Ishikawa (cell line): ENCODE results near the gene SLC25A27.

ENCODE experiments used
- CEBPB ChIP-seq: IDR thresholded peaks from 2 replicates; pipeline ENCODE4 v1.6.1; 2012
- CREB1 ChIP-seq: IDR thresholded peaks from 2 replicates; pipeline ENCODE4 v1.6.1; 2012; ENCODE audit warnings: low read depth
- EGR1 ChIP-seq: IDR thresholded peaks from 2 replicates; pipeline ENCODE4 v1.6.1; 2012
- EP300 ChIP-seq: IDR thresholded peaks from 2 replicates; pipeline ENCODE4 v1.6.1; 2012; ENCODE audit warnings: borderline replicate concordance
- FOXM1 ChIP-seq: IDR thresholded peaks from 2 replicates; pipeline ENCODE4 v1.6.1; 2012; ENCODE audit warnings: low read depth, borderline replicate concordance
- MAX ChIP-seq: IDR thresholded peaks from 2 replicates; pipeline ENCODE4 v1.6.1; 2012
- NFIC ChIP-seq: IDR thresholded peaks from 2 replicates; pipeline ENCODE4 v1.6.1; 2012
- RAD21 ChIP-seq: IDR thresholded peaks from 2 replicates; pipeline ENCODE4 v1.6.1; 2012; ENCODE audit warnings: low read depth
- REST ChIP-seq: IDR thresholded peaks from 2 replicates; pipeline ENCODE4 v1.6.1; 2012; ENCODE audit warnings: low read depth, mild to moderate bottlenecking
- TAF1 ChIP-seq: IDR thresholded peaks from 2 replicates; pipeline ENCODE4 v1.6.1; 2012; ENCODE audit warnings: low read depth, mild to moderate bottlenecking
- TCF12 ChIP-seq: IDR thresholded peaks from 2 replicates; pipeline ENCODE4 v1.6.1; 2012; ENCODE audit warnings: low read depth
- TEAD4 ChIP-seq: IDR thresholded peaks from 2 replicates; pipeline ENCODE4 v1.6.1; 2012
- USF1 ChIP-seq: IDR thresholded peaks from 2 replicates; pipeline ENCODE4 v1.6.1; 2012
- YY1 ChIP-seq: IDR thresholded peaks from 2 replicates; pipeline ENCODE4 v1.6.1; 2012; ENCODE audit warnings: low read depth
- ZBTB7A ChIP-seq: IDR thresholded peaks from 2 replicates; pipeline ENCODE4 v1.6.1; 2012; ENCODE audit warnings: low read depth

Gene SLC25A27

GRCh38 chr6:46637933-46638332, 14.8 kb upstream of the SLC25A27 start:
- TF ChIP-seq CREB1, result no peak
- no peak for TF ChIP-seq TCF12
- TF ChIP-seq RAD21, result no peak
- TF ChIP-seq REST, result no peak
- no peak for TF ChIP-seq YY1
- no peak for TF ChIP-seq NFIC
- TF ChIP-seq EGR1, result no peak
- TF ChIP-seq ZBTB7A, result no peak
- TF ChIP-seq MAX, result no peak
- TF ChIP-seq TEAD4, result no peak
- TF ChIP-seq EP300, result no peak
- no peak for TF ChIP-seq CEBPB
- TF ChIP-seq TAF1, result no peak
- no peak for TF ChIP-seq FOXM1
- no peak for TF ChIP-seq USF1

- TF ChIP-seq CEBPB (peak; percentile 72), TEAD4 (peak; percentile 64), ZBTB7A (no peak), EP300 (no peak), RAD21 (no peak), YY1 (no peak), TCF12 (no peak), CREB1 (no peak), REST (no peak)
Observed at GRCh38 chr6:46638650-46639049, 14.1 kb upstream of the SLC25A27 start.

GRCh38 chr6:46642928-46643751, 9.6 kb upstream of the SLC25A27 start:
- TF ChIP-seq CREB1 (no peak), EP300 (no peak), USF1 (no peak), CEBPB (0 out of 2 replicates have a peak, but pooled peaks have one; percentile 24)

- TF ChIP-seq REST, result no peak
- TF ChIP-seq EP300, result no peak
- no peak for TF ChIP-seq CEBPB
- TF ChIP-seq TEAD4, result no peak
- no peak for TF ChIP-seq TAF1
- no peak for TF ChIP-seq NFIC
- no peak for TF ChIP-seq CREB1
- TF ChIP-seq EGR1, result no peak
- TF ChIP-seq USF1, result no peak
- no peak for TF ChIP-seq TCF12
- TF ChIP-seq RAD21, result no peak
- TF ChIP-seq ZBTB7A, result no peak
- TF ChIP-seq MAX, result no peak
- no peak for TF ChIP-seq FOXM1
- no peak for TF ChIP-seq YY1
Observed at GRCh38 chr6:46645265-46645664, 7.5 kb upstream of the SLC25A27 start.
